HL-60/S4 treated with retinoic acid at 250 ng/mL for 4 days and 3 days (cell line): Measurements from ENCODE around the gene GPX1.
"Not testable (repeated sequence)": the region's sequence is repeated elsewhere in the genome, so short reads cannot be mapped to it uniquely, and the experiment has no call there.

Experiments used
- in situ Hi-C: fragments of 300-500 bp; cut with MboI; formaldehyde crosslinking; loops from 2 replicates; pipeline ENCODE4 v1.7.0; 2022; ENCODE audit warnings: low sequenced_read_pairs

Gene GPX1

DNA sequence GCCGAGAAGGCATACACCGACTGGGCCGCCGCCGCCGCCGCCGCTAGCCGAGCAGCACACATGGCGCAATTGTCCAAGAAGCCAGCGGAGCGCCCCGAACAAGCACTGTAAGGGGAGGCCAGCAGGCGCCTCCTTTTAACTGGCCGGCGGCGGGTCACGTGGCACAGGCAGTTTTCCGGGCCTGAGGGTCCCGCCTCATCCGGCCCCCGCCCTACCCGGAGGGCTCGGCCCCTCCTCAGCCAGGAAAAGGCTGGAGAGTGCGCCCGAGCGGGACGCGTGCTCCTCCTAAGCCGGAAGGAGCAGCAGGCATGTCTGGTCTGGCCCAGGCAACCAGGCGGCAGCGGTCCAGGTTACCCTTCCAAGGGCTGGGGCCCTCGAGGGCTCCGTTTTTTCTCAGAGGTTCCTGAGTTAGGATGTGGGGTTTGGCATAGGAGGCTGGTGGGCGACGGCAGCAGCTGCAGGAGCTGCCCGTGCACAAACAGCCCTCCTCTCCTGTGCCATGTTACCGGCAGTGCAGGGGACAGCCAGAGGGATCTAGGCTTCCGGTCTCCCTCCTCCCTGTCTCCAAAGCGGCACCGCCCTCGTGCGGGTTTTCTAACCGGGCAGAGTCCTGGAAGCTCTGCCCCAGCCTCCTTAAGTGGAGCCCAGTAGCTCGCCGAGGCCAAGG lies at the start of gene GPX1:
TSS of gene GPX1 (minus strand) at position 137 of the 667 bp plus-strand sequence. CDS start at position 62, 75 bp downstream.
- in situ Hi-C loops, result no loop called here

GRCh38 chr3:49406571-49407565 lies 48.7 kb upstream of the GPX1 start:
- in situ Hi-C loops, result no loop called here

DNA sequence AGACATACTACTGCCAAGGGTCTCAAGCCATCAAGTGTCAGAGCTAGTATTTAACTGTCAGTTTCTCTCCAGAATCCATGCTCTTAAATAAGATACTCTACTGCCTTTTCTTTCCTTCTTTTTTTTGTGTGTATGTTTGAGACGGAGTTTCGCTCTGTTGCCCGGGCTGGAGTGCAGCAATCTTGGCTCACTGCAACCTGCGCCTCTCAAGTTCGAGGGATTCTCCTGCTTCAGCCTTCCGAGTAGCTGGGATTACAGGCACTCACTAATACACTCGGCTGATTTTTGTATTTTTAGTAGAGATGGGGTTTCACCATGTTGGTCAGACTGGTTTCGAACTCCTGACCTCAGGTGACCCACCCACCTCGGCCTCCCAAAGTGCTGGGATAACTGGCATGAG lies 47.4 kb upstream of the GPX1 start:
- in situ Hi-C loops, result not testable (repeated sequence)

- in situ Hi-C loops, result no loop called here
Observed at GRCh38 chr3:49403891-49404290, 45.7 kb upstream of the GPX1 start.

DNA sequence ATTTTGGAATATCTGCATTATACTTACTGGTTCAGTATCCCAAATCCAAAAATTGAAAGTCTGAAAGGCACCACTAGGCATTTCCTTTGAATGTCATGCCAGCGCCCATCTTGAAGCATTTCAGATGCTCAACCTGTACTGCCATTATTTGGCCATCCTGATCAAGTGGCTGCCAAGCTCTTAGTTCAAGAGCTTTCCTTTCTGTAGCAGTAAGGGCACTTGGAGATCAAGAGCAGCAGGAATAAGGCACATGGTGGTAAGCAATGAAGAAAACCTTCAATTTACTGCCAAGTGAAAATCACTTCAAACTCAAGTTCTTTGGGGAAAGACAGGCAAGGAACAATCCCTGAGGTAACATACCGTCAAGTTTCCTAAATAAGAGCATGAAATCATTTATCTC lies 43.6 kb upstream of the GPX1 start:
- in situ Hi-C loops, result no loop called here

GRCh38 chr3:49399461-49399860 lies 41.3 kb upstream of the GPX1 start:
- in situ Hi-C loops, result no loop called here

DNA sequence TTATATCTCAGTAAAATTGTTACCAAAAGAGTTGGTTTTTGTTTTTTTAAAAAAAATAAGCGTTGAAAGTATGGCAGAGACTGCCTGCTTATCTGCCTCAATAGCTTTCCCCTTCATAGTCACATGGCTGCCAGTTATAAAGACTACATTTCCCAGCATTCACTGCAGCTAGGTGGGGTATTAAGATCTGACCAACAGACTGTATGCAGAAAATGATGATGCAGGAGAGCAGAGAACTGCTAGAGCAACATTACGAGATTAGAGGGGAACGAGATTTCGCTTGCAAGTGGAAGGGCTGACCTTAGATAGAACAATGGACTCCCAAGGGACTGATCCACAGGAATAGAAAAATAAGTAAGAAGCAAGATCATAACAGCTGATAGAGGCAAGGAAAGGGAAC lies 39.3 kb upstream of the GPX1 start:
- in situ Hi-C loops, result no loop called here

DNA sequence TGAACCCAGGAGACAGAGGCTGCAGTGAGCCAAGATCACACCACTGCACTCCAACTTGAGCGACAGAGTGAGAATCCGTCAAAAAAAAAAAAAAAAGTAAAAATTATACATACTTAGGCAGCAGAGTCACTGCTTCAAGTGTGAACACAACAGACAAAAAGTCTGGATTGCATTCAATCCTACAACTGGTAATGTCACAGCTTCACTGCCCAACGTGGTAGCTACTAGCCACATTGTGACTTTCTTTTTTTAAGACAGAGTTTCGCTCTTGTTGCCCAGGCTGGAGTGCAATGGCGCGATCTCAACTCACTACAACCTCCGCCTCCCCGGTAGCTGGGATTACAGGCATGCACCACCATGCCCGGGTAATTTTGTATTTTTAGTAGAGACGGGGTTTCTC lies 33.2 kb upstream of the GPX1 start:
- in situ Hi-C loops, result not testable (repeated sequence)

DNA sequence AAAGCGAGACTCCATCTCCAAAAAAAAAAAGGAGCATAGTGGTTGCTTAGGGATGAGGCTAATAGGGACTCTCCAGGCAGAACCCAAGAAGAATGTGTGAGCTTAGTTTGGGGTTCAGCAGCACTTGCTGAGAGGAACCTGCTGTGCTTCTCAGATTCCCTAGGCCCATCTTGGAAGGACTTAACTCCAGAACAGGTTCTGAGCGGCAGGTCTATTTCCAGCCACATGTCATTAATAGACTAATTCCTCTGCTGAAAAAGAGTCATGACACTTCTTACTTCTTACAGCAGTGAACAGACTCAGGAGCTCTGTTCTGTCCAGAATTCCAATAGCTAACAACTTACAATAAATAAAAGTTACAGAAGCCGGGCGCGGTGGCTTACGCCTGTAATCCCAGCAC lies 31.1 kb upstream of the GPX1 start:
- in situ Hi-C loops, result no loop called here

DNA sequence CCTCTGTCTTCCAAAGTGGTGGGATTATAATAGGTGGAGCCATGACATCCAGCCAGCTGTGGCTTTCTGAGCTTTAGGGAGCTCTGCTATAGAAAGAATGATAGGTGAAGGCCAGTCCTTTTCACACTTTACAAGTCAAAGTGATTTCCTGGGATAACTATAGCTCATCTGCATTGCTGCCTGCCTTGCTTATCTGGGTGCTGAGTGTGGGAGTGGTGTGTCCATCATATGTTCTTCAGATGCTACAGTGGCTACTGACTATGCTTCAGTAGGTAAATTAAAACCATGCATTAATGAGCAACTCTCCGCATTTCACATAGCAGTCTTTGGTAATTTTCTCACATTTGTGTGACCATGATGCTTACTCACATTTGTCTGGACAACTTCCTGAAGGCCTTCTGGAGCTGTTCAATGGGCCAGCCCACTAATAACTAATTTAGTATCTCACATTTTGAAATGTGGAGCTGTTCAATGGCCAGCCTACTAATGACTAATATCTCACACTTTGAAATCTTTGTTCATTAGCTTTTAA lies 30.2 kb upstream of the GPX1 start:
- in situ Hi-C loops, result no loop called here

DNA sequence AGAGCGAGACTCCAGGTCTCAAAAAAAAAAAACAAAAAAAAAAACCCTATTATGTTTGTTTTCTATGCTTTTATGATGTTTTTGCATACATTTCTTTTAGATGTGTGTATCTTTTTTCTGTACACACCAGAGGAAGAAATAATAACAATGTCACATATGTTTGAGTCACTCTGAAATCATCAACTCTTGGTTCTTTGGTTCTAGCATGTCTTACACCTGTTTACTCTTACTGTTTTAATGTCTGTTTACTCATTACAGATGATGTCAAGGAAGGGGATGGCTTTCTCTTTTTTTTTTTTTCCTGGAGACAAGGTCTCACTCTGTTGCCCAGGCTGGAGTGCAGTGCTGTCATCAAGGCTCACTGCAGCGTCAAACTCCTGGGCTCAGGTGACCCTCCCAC lies 29.6 kb upstream of the GPX1 start:
- in situ Hi-C loops, result no loop called here

DNA sequence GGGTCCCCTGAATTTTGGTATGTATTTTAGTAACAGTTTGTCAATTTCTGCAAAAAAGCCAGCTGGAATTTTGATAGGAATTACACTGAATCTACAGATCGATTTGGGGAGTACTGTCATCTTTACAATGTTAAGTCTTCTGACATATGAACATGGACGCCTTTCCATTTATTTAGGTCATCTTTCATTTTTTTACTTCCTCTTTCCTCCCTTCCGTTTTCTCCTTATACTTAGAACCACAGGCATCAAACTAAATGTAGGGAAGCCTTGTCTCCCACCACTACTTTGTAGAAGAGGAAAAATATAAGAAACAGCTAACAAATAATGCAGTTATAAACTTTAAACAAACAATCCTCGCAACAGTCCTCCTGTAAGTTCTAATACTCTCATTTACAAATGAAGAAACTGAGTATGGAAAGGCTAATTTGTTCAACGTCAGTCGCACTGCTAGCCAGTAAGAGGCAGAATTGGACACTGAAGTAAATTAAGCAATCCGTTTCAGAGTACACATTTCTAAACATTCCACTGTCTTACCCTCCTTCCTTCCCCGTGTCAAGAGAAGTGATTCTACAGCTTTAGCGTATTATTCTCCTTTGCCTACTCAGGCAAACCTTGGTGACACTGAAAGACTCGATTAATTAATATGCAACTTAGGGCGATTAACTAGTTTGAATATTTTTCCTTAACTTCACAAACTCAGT lies 28.1 kb upstream of the GPX1 start:
- in situ Hi-C loops, result no loop called here

DNA sequence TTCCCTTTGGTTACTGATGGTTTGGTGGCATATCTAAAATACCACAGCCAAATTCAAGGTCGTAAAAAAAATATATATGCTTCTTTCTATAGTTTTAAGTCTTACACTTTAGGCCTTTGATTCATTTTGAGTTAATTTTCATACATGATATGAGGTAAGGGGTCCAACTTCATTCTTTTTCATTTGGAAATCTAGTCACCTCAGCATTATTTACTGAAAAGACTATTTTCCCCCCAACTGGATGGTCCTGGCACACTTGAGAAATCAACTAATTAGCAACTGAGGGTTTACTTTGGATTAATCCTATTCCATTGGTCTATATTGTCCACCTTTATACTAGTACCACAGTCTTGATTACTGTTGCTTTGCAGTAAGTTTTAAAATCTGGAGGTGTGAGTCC lies 27.5 kb upstream of the GPX1 start:
- in situ Hi-C loops, result no loop called here

DNA sequence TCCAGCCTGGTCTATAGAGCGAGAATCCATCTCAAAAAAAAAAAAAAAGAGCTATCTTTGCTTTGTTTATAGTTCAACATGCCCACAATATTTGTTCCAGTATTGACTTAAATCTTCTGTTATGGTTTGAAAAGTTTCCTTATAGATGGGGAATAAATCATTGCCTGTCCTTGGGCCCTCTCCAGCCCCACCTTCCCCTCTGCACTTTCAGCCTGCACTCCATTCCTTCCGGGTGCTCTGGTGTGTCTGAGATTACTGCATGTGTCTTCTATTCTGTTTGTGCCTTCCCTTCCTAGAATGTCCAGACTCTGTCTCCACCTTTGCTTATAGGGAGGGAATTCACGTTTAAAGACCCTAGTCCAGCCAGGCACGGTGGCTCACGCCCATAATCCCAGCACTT lies 25.2 kb upstream of the GPX1 start:
- in situ Hi-C loops, result no loop called here

- in situ Hi-C loops, result no loop called here
Observed at GRCh38 chr3:49378249-49378895, 20.2 kb upstream of the GPX1 start.

- in situ Hi-C loops, result no loop called here
Observed at GRCh38 chr3:49377483-49377882, 19.3 kb upstream of the GPX1 start.

- in situ Hi-C loops, result no loop called here
Observed at GRCh38 chr3:49371946-49372345, 13.8 kb upstream of the GPX1 start.

DNA sequence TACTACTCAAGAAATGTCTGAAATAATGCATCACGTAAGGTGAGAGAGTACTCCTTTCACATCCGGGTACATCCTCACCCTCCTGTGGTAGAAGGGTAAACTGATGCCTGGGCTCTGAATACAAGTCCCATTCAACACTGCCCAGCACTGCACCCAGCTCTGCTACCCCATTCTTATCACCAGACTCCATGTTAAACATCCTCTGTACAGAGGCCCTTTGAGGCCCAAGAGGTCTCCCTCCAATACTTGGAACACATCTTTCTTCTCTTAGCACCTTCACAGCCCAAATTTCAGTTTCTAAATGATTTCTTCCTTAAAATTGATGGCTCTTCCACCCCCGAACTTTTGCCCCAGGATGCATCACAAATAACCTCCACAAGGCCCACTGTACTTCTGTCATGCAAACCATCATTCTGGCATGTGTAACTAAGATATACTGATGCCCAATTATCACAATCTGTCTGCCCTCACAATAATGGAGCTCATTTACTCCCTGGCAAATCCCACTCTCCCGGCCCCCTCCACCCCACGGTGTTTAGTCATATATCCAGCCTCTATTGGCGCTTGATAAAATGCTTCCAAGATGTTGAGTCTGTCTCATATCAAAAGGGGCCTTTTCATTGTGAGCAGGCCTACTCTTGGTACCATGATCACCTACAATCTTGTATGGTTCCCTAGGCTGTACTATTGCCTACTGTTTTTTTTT lies 12.6 kb upstream of the GPX1 start:
- in situ Hi-C loops, result no loop called here

GRCh38 chr3:49362561-49362960 lies 4.4 kb upstream of the GPX1 start:
- in situ Hi-C loops, result no loop called here

GRCh38 chr3:49359623-49360022 lies 1.5 kb upstream of the GPX1 start:
- in situ Hi-C loops, result no loop called here
